OCI-LY7 (cell line): ENCODE measurements around the gene PGPEP1. TPM values are rescaled to one million over a fixed set of nuclear protein-coding genes. Genes with fewer than 3 reads are reported as not detected.

Experiments
- BruUV-seq: library from RNA; stranded (reverse); fragments of 400-500 nt; replicated peaks from 2 replicates; lab custom pipeline; 2021; lab: Mats Ljungman, UMichigan
- CTCF ChIA-PET: fragments of 300-600 bp; sonication (Branson Sonifier 250); formaldehyde crosslinking; loops from one replicate; lab custom pipeline; 2022; ENCODE audit warnings: antibody characterized with exemption; ENCODE audit not compliant: unreplicated experiment; lab: Charles Lee
- POLR2A ChIA-PET: fragments of 300-600 bp; sonication (Branson Sonifier 250); formaldehyde crosslinking; loops from one replicate; lab custom pipeline; 2022; ENCODE audit warnings: antibody characterized with exemption; lab: Charles Lee
- DNase-seq: peaks from one replicate; pipeline ENCODE4 v3.0.0-alpha.2; 2015; ENCODE audit warnings: low spot score
- H2AFZ ChIP-seq: fragments of 200-600 bp; sonication (generic), shearing (Covaris generic); 2 replicates; pipeline ENCODE4 v1.6.1; 2014; ENCODE audit warnings: mild to moderate bottlenecking, antibody characterized with exemption, low read length, moderate library complexity
- H3K27ac ChIP-seq: fragments of 200-600 bp; sonication (generic); 2 replicates; pipeline ENCODE4 v1.5.1; 2014; ENCODE audit warnings: mixed run types, low read depth, mild to moderate bottlenecking, moderate library complexity, low read length, inconsistent platforms; ENCODE audit not compliant: poor library complexity, severe bottlenecking
- H3K36me3 ChIP-seq: fragments of 200-600 bp; sonication (generic); 2 replicates; pipeline ENCODE4 v1.6.1; 2014; ENCODE audit warnings: mild to moderate bottlenecking, antibody characterized with exemption, low read length, moderate library complexity, mixed read lengths; ENCODE audit not compliant: insufficient read depth
- H3K4me1 ChIP-seq: fragments of 200-600 bp; sonication (generic); 2 replicates; pipeline ENCODE4 v1.5.1; 2014; ENCODE audit warnings: mild to moderate bottlenecking, low read length; ENCODE audit not compliant: insufficient read depth, poor library complexity, severe bottlenecking
- H3K4me2 ChIP-seq: fragments of 200-600 bp; sonication (generic); 2 replicates; pipeline ENCODE4 v1.6.1; 2014; ENCODE audit warnings: mild to moderate bottlenecking, low read length
- H3K4me3 ChIP-seq: fragments of 200-600 bp; sonication (generic); 2 replicates; pipeline ENCODE4 v1.5.1; 2014; ENCODE audit warnings: mild to moderate bottlenecking, low read depth, low read length; ENCODE audit not compliant: poor library complexity, severe bottlenecking
- H3K79me2 ChIP-seq: fragments of 200-600 bp; sonication (generic); 2 replicates; pipeline ENCODE4 v1.6.1; 2016; ENCODE audit warnings: low read depth, mild to moderate bottlenecking, low read length, moderate library complexity, mixed read lengths; ENCODE audit not compliant: insufficient read depth
- H3K9me2 ChIP-seq: fragments of 200-600 bp; sonication (generic); 2 replicates; pipeline ENCODE4 v1.6.1; 2016; ENCODE audit warnings: mild to moderate bottlenecking, low read length, mixed read lengths; ENCODE audit not compliant: insufficient read depth
- H3K9me3 ChIP-seq: fragments of 200-600 bp; sonication (generic); 2 replicates; pipeline ENCODE4 v1.6.1; 2014; ENCODE audit warnings: mild to moderate bottlenecking, mixed run types, low read length, mixed read lengths
- H4K20me1 ChIP-seq: fragments of 200-600 bp; sonication (generic); 2 replicates; pipeline ENCODE4 v1.6.1; 2014; ENCODE audit warnings: mild to moderate bottlenecking, antibody characterized with exemption, low read length, moderate library complexity, mixed read lengths; ENCODE audit not compliant: insufficient read depth
- EZH2phosphoT487 ChIP-seq: fragments of 200-600 bp; sonication (generic); IDR thresholded peaks from 2 replicates; pipeline ENCODE4 v1.6.1; 2018; ENCODE audit warnings: low read depth, borderline replicate concordance, mild to moderate bottlenecking, mixed run types, antibody characterized with exemption, low read length, moderate library complexity, mixed read lengths
- intact Hi-C: fragments of 100-400 bp; cut with micrococcal nuclease; formaldehyde crosslinking; loops from one replicate; pipeline ENCODE4 v1.10.0; 2022; ENCODE audit not compliant: unreplicated experiment
- total RNA-seq, 2 experiments: library from RNA; depleted of rRNA in 1 of 2; stranded (reverse); fragments of >200 nt in 1 of 2; shearing (Covaris generic) in 1 of 2; gene quantifications; 2 replicates each; pipeline ENCODE4 v1.2.3, GENCODE V29; 2014 to 2022
- TF ChIP-seq, protein P1 (sequence below): fragments of 200-600 bp; sonication (generic); conservative IDR thresholded peaks from 2 replicates; pipeline ENCODE4 v1.5.1; 2014; ENCODE audit warnings: mild to moderate bottlenecking, antibody characterized with exemption, low read length, moderate library complexity, mixed read lengths

PGPEP1 gene
- total RNA-seq, 2 experiments from 2014 or later: 15.2 to 44.1 TPM

DNA sequence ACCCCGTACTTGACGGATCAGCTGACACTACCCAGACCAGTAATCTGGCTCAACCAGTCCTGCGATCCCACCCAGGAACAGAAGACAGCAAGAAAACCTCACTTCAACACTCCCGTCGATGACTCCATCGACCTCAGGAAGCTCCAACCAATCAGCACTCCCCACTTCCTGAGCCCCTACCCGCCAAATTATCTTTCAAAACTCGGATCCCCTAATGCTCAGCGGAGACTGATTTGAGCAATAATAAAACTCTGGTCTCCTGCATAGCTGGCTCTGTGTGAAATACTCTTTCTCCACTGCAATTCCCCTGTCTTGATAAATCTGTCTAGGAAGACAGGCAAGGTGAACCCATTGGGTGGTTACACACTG lies 18.7 kb upstream of the PGPEP1 start:
- ChIA-PET POLR2A (interaction anchor here (0.6 to 4.0 kb wide), 8 partner anchors 17 to 126 kb away, joined by 3 to 44 read pairs (median 4); partner anchors contain the start of genes JUND and SSBP4), CTCF (interaction anchor here (0.6 to 2.2 kb wide), 6 partner anchors 15 to 97 kb away, joined by 3 to 16 read pairs (median 4); partner anchors contain the start of gene JUND)
- peak overlapping the region; percentile 83 for H3K27ac ChIP-seq
- no peaks in the 10 kb centered on the region for H3K9me3 ChIP-seq
- intact Hi-C loops: loop anchor here (2.0 kb wide), 1 partner anchor 117 kb away; the partner anchor contains the start of gene RAB3A
- H2AFZ ChIP-seq: no peak overlapping the region
- no peaks in the 10 kb centered on the region; the same call in 1 of the 2 replicates for H4K20me1 ChIP-seq
- peaks cover 38% of the 10 kb centered on the region for H3K36me3 ChIP-seq
- no peak for TF ChIP-seq EZH2phosphoT487
- TF ChIP-seq, protein P1, sequence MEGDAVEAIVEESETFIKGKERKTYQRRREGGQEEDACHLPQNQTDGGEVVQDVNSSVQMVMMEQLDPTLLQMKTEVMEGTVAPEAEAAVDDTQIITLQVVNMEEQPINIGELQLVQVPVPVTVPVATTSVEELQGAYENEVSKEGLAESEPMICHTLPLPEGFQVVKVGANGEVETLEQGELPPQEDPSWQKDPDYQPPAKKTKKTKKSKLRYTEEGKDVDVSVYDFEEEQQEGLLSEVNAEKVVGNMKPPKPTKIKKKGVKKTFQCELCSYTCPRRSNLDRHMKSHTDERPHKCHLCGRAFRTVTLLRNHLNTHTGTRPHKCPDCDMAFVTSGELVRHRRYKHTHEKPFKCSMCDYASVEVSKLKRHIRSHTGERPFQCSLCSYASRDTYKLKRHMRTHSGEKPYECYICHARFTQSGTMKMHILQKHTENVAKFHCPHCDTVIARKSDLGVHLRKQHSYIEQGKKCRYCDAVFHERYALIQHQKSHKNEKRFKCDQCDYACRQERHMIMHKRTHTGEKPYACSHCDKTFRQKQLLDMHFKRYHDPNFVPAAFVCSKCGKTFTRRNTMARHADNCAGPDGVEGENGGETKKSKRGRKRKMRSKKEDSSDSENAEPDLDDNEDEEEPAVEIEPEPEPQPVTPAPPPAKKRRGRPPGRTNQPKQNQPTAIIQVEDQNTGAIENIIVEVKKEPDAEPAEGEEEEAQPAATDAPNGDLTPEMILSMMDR: no peak
- H3K9me2 ChIP-seq: no peaks in the 10 kb centered on the region
- peak overlapping the region; percentile 89 for H3K4me3 ChIP-seq
- peak; percentile 40 for DNase-seq
- H3K4me2 ChIP-seq: peak overlapping the region; percentile 97
- BruUV-seq: no TSS peak
- peaks cover 47% of the 10 kb centered on the region for H3K79me2 ChIP-seq
- peaks cover 48% of the 10 kb centered on the region for H3K4me1 ChIP-seq

DNA sequence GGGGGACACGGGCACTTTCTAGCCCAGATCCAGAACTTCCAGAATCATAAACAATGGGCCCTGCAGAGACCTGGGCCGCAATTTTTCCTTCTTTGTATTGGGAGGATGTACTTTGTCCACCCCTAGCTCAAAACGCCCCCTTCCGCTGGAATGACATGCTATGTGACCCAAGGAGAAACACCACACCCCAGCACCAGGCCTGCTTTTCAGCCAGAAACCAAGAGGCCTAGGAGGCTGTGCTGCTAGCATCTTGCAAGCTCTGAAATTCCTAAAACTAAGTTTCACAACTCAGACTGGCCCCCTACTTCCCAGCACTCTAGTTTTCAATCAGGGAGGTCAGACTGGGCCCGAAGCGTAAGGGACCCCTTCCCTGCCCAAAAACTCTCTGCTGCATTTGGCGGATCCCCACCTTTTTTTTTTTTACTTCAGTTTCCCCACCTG lies 18.1 kb upstream of the PGPEP1 start:
- Histone ChIP-seq H2AFZ (no peak overlapping the region), H3K9me2 (no peaks in the 10 kb centered on the region), H4K20me1 (no peaks in the 10 kb centered on the region; the same call in 1 of the 2 replicates), H3K4me1 (peaks cover 46% of the 10 kb centered on the region), H3K36me3 (peaks cover 38% of the 10 kb centered on the region), H3K4me3 (peak overlapping the region; percentile 89), H3K27ac (peak overlapping the region; percentile 83), H3K9me3 (no peaks in the 10 kb centered on the region), H3K79me2 (peaks cover 47% of the 10 kb centered on the region), H3K4me2 (peak overlapping the region; percentile 97)
- ChIA-PET CTCF (interaction anchor here (0.6 to 2.2 kb wide), 6 partner anchors 16 to 96 kb away, joined by 3 to 16 read pairs (median 4); partner anchors contain the start of gene JUND), POLR2A (interaction anchor here (0.6 to 4.0 kb wide), 8 partner anchors 18 to 157 kb away, joined by 3 to 44 read pairs (median 3); partner anchors contain the start of genes JUND and SSBP4)
- BruUV-seq: TSS peak; percentile 79
- peak; percentile 77 for DNase-seq
- no peak for TF ChIP-seq EZH2phosphoT487
- TF ChIP-seq, protein P1: peak; percentile 77
- intact Hi-C loops: loop anchor here (2.0 kb wide), 1 partner anchor 118 kb away; the partner anchor contains the start of gene RAB3A
